ENCODE results near the gene CEBPB.

CEBPB gene

GRCh38 chr20:50213531-50214106, 23.0 kb downstream of the CEBPB start:
- no peak for DNase-seq (ENCODE audit: low read depth in 2 of 2)

DNA sequence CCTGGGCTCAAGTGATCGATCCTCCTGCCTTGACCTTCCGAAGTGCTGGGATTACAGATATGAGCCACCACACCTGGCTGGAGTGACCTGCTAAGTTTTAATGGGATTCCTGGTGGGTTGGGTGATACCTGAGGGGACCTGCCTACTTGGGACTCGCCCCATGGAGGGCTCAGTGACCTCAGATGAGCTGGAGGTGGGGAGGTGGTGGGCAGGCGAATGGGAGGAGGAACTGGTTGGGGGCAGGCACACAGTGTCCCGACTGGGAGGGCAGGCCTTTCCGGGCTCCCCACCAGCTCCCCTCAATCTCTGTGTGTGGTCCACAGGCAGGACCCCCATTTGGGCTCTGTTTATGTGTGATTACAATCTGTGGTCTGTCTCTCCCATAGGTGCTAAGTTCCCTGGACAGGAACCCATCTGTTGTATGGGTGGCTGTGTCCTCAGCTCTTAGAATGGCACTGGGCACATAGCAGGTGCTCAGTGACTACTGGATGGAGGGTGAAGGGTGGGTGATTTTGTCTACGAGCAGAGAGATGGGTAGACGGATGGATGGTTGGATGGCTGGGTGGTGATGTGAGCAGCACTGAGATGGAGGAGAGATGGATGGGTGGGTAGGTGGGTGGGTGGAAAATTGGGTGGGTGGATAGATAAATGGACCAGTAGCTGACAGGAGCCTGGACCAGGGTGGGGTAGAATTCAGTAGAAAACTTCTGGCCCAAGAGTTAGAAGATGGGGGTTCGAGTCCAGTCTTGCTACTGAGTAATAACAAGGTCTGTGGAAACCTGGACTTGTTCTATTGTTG, 23.8 kb downstream of the CEBPB start:
- DNase-seq (ENCODE audit: low read depth in 2 of 2) = no peak

- DNase-seq (ENCODE audit: low read depth in 2 of 2) = peak in 1 of 2 experiments; percentile 31
These were observed 24.6 kb downstream of the CEBPB start for GRCh38 chr20:50215101-50215690.

DNA sequence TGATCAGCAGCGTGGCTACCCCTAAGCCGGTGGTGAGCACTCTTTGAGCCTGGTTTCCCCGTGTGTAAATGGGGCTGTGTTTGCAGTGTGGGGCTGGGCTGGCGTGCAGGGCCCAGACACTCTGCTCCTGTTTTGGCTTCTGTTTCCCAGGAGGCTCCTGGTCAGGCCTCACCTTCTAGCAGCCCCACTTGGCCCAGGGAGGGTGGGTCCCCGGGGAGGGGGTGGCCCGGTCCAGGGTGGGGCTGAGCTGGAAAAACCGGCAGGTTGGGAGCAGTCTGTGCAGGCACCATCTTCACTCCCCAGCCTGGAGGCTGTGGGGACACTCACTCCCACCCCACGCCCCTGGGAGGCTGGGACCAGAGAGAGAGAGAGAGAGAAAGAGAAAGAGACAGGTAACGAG, 25.3 kb downstream of the CEBPB start:
- no peak for DNase-seq (ENCODE audit: low read depth in 2 of 2)

- no peak for DNase-seq (ENCODE audit: low read depth in 2 of 2)
These were observed 26.0 kb downstream of the CEBPB start for GRCh38 chr20:50216543-50217206.

DNA sequence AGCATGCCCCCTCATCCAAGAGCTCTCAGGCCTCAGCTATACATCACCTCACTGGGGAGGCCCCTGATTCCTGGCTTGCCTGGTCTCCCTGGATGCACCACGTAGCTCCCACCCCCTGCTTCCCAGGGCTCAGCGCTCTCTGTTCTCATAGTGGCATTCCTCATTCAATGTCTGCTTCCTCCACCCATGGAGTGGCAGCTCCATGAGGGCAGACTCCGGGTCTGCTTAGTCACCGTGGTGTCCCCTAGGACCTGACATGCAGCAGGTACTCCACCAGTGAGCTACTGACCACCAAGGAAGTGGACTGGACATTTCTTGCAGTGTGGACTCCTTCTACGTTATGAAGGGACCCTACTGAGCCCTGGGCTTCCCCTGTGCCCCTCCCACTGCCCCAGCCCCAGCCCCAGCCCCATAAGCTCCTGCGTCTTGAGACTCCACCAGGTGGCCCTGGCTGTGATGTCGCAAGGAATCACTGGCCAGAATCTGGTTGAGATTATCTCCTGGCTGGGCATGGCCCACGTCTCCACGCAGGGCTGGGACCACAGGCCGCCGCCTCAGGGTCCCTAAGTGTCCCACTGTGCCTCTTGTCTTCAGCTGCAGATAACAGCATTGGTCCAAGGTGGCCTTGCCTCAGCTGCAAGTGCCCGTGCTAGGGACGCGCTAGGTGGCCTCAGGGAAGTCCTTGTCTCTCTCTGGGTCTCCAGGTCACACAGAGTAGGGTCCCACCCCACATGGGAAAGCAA, 26.7 kb downstream of the CEBPB start:
- DNase-seq (ENCODE audit: low read depth in 2 of 2) = no peak

- DNase-seq (ENCODE audit: low read depth in 2 of 2) = no peak
These were observed 28.4 kb downstream of the CEBPB start for GRCh38 chr20:50218987-50219435.

- DNase-seq (ENCODE audit: low read depth in 2 of 2) = no peak
These were observed 29.0 kb downstream of the CEBPB start for GRCh38 chr20:50219600-50219999.

- no peak for DNase-seq (ENCODE audit: low read depth in 2 of 2)
These were observed 29.7 kb downstream of the CEBPB start for GRCh38 chr20:50220093-50220893.

DNA sequence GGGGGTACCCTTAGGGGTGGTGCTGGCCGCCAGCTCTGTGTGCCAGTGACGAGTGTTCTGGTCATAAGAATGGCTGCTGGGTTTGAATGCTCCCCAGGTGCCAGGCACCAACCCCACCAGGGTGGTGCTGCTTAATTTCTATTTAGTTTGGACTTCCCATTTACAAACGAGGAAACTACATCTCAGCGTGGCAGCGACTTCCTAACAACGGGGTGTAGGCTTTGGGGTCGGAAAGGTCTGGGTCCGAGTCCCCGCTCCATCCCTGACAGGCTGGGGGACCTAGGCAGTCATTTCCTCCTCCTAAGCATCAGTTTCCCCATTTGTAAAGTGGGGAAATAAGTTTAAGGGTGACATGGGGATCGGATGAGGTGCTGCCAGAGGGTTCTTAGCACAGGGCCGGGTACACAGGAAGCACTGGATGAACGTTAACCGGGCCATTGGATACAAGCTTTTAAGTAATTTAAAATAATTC, 30.3 kb downstream of the CEBPB start:
- no peak for DNase-seq (ENCODE audit: low read depth in 2 of 2)

DNA sequence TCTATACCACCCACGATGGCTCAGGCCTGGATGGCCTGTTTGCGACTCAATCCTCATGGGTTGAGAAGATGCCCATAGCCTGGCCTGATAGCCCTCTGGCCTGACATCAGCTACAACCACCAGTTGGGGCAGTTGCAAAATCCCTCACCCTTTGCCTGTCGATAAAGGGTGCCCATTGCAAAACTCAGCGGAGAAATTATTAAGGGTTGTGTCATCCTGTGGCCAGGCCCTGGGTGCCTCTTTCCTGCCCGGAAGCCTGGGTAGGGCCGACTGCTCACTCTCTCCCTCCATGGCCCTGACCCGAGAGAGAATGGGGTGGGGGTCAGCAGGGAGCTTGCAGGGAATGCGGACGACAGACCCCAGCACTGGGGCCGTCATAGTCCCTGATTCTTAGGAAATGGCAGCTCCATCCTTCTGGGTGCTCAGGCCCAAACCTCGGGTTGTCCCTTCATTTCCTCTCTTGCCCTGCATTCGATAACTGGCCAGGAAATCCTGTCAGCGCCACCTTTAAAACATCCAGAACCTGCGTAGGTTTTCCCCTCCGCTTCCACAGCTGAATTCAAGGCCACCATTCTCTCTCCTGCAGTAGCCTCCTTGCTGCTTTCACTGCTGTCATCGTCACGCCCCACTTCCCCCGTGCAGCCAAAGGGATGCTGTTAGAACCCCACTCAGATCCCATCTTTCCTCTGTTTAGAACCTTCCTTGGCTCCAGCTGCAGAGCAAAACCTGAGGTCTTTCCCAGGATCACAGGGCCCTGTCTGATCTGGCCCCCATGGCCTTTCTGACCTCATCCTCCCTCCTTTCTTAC, 31.1 kb downstream of the CEBPB start:
- DNase-seq (ENCODE audit: low read depth in 2 of 2) = no peak

DNA sequence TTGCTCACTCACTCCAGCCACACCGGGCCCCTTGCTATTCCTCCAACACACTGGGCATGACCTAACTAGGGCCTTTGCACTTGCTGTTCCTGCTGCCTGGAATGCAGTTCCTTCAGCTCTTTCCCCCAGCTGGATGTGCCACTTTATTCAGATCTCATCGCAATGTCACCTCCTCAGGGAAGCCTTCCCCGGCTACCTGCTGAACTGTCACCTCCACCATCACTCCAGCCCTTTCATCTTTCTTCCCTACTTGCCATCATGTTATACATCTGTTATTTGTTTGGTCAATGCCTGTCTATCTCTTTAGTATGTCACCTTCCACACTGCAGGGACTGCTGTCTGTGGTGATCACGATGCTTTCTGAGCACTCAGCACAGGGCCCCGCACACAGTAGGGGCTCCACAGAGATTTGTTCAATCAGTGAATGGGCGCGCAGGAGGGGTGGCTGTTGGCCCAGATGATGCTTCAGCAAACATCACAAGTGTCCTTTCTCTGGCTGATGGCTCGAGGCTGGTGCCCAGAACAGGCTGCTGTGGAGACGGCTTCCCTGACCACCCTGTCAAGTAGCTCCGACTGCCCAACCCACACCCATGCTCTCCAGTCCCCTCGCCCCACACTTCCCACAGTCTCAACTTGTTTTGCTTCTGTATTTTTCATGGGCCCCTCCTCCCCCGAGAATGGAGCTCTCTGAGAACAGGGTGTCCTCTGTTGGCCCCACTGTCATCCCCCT, 31.8 kb downstream of the CEBPB start:
- DNase-seq (ENCODE audit: low read depth in 2 of 2) = no peak

GRCh38 chr20:50223039-50224005, 32.7 kb downstream of the CEBPB start:
- no peak for DNase-seq (ENCODE audit: low read depth in 2 of 2)

DNA sequence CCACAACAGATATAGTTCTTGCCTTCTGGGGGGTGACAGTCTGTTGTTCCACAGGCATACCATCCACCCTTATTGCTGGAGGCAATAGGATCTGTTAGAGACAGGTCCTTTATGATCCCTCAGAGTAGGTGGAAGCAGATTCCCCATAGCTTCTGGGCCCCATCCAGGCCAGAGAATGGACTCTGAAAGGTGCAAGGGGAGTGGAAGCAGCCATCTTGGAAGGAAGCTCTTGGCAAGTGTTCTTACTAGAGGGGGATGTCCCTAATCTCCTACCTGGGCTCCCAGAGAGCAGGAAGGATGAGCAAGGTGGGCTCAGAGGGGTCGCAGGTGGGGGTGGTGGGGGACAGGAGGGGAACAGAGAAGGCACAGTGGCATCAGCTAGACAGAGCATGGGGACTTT, 33.4 kb downstream of the CEBPB start:
- DNase-seq (ENCODE audit: low read depth in 2 of 2) = no peak

DNA sequence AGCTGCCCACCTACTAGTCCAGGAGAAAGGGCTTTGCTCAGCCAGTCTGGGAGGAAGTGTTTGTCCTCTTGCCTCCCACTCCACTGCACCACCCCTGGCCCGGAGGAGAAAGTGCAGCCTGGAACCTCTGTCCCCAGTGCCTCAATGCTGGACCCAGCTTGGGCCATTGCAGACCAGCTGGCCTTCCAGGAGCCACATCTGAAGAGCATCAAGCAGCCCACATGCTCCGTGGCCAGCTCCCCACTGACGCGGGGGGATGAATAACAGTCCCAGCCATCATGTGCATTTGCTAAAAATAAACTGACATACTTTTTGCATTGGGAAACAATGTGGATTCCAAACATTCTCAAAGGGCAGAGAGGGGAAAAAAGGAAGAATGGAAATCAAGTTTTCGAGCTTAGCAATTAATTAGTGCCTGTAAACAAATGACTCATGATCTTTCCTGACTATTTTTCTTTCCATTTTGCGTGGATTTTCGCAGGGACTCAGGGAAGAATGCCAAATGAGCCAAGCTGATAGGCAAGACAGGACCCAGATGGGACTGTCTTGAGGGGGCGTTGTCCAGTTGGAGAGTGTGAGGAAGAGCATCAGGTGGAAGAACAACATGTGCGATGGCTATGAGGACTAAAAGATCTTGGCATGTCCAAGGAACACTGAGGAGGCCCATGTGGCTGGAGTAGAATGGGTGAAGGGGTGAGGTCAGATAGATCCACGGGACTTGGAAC, 34.1 kb downstream of the CEBPB start:
- peak; percentile 86 to 88 for DNase-seq (ENCODE audit: low read depth in 2 of 2)

- no peak for DNase-seq (ENCODE audit: low read depth in 2 of 2)
These were observed 35.7 kb downstream of the CEBPB start for GRCh38 chr20:50226093-50226974.

All from fibroblast of skin of left quadriceps (primary cell).